GF-D8 (cell line): Measurements from ENCODE around the gene OSBPL1A.

Experiments
- DNase-seq: peaks from one replicate; lab custom pipeline; 2025; lab: John Stamatoyannopoulos, UW

Gene OSBPL1A

DNA sequence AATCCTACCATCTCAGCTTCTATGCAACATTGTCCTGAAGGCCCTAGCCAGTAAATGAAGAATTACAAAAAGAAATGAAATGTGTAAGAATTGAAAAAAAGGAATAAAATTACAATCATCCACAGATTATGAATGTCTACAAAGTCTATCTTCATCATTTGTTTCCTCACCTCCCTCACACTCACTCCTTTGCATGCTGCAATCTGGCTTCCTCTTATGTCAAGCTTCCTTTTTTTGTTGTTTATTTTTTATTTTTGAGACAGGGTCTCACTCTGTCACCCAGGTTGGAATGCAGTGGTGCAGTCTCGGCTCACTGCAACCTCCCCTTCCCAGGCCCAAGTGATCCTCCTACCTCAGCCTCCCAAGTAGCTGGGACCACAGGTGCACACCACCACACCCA is 129.7 kb downstream of the OSBPL1A start:
- DNase-seq: no peak

DNA sequence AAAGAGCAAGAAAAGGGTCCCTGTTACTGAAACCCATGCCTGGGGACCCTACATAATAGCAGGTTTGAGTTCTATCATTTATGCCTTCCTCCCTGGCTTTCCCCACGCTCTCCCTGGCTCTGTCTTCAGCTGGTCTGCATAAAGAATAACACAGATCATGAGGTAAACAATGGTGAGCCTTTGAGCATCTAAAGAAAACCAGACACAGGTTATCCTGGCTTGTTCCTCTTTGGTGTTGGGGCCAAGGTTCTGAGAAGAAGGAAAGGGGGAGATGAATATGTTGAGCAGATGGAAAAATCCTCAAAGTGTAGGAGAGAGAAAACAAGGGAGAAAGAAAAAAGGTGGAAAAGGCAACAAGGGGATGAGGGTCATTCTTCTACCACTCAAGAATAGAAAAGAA is 131.5 kb downstream of the OSBPL1A start:
- no peak for DNase-seq

DNA sequence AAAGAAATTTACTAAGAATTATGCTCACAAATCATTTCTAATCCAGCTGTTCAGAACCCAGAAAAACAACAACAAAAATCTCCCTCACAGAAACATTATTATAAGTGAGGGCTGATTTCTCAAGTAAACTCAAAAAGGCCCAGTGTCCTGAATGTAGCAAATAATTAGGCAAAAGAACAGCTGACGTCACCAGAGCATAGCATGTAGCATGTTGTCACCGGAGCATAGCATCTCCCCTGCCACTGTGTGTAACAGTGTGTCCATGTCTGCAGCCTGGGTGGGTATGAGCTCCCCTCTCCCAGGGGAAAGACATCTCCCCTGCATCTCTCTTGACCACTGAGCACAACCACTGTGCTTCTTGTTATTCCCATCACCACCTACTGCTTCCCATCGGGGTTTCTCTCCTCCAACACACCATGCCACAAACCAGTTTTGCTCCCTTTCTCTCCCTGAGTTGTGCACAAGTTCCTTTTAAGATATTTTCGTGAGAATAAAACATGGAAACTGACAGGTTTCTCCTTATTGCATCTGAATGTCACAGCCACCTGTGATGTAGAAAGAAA is 132.0 kb downstream of the OSBPL1A start:
- no peak for DNase-seq

DNA sequence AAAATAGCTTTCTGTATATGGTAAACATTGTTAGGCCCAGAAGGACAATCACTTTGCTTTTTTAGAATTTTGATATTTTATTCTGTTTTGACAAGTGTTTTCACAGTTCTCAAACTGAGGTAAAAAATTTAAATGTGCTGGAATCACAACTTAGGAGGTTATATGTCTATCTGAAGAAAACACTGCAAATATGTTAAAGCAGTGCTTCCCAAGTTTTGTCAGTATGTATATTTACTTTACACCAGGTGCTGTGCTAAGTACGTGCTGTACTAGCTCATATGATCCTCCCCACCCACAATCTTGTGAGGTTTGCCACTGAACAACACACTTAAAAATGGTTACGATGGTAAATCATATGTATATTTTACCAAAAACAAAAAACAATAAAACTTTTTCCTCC is 134.6 kb downstream of the OSBPL1A start:
- no peak for DNase-seq

DNA sequence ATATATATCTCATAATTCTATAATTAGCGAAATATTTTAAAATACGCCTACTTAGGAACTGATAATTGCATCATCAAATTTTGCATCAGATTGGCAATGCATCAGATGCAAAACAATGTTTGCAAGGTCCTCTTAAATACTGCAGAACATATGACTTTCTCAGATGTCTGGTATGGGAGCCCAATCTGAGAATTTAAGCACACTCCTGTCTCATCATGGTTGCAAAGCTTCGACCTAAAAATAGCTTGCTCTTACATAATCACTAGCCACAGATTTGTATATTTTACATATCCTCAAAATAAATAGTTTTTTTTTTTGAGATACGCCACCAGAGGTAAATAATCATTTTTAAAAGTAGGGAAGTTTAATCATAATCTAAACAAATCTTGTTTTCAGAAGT is 135.5 kb downstream of the OSBPL1A start:
- no peak for DNase-seq

DNA sequence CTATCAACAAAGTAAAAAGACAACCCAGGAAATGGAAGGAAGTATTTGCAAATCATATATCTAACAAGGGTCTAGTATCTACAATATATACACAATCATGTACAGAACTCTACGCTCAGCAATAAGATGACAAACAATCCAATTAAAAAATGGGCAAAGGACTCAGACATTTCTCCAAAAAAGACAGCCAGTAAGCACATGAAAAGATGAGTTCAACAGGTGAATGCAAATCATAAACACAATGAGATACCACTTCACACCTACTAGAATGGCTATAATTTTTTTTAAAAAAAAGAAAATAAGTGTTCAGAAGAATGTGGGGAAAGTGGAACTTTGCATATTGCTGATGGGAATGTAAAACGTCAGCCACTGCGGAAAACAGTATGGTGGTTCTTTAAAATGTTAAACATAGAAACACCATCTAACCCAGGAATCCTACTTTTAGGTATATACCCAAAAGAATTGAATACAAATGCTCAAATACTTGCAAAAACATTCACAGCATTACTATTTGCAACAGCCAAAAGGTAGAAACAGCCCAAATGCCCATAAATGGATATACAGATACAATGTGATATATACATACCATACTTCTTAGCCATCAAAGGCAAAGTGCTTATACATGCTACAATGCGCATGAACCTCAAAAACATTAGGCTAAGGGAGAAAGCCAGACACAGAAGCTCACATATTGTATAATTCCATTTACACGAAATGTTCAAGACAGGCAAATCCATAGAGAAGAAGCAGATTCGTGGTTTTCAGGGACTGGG is 137.6 kb downstream of the OSBPL1A start:
- no peak for DNase-seq

DNA sequence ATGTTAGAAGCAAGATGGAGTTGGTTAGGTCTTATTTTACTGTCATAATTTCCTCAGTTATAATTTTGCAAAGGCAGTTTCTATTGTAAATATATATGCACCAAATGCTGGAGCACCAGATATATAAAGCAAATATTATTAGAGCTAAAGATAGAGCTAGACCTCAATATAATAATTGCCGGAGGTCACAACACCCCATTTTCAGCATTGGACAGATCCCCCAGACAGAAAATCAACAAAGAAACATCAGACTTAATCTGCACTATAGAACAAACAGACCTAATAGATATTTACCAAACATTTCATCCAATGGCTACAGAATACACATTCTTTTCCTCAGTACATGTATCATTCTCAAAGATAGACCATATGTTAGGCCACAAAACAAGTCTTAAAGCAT is 143.6 kb downstream of the OSBPL1A start:
- DNase-seq: no peak

DNA sequence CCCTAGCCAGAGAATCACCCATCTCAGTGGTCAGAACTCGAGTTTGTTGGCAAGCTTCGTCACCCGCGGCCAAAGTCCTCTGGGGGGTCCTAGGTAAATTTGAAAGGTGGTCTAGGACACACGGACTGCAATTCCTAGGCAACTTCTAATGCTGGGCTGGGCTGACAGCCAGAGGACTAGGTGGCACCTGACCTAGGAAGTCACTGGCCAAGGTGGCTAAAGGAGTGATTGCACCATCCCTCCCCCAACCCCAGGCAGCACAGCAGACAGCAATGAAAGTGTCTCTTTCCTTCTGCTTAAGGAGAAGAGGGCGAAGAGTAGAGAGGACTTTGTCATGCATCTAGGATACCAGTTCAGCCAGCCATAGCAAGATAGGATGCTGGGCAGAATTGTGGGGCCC is 147.9 kb downstream of the OSBPL1A start:
- DNase-seq: no peak

DNA sequence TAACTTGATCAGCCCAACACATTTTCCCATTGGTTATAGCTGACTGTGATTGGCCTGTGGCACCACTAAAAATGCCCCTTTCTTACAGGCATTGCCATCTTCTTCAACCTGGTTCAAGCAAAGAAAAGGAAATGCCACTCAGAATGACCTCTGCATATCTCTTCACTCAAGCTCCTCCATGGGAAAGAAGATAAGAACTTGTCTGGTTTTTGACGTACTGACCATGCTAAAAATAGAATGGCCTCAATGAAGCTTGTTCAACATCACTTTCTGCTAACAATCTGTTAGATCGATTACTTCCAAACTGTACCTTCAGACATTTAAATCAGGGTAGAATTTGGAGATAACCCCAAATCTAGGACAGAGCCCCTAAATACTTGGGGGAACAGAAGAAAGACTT is 149.3 kb downstream of the OSBPL1A start:
- no peak for DNase-seq

DNA sequence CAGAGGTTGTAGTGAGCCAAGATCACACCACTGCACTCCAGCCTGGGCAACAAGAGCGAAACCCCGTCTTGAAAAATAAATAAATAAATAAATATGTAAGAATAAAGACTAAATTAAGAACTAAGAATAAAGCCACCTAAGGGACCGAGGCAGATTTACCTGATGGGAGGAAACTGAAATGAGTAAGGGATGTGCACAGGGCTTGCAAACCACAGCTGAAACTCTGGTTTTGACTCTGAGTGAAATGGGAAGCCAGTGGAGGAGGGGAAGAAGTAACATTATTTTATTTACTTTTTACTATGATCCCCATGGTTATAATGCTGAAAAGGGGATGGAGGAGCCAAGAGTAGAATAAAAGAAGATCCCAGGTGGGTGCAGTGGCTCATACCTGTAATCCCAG is 151.5 kb downstream of the OSBPL1A start:
- no peak for DNase-seq

DNA sequence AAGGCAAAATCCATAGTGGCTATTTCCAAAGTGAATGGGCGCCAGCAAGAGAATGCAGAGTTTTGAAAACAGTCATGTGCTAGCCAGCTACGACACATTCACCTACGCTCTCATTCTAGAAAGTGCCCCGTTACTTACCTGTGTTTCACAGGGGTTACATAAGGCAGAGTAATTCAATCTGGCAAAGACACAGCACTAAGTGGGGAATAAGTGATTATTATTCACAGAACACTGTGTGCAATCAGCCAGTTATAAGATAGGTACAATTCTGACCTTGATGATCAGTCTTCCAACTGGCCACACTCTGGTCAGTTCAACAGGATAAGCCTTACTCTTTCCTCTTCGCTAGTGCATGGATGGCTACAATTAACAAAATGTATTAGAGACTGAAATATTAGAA is 152.9 kb downstream of the OSBPL1A start:
- DNase-seq: no peak

DNA sequence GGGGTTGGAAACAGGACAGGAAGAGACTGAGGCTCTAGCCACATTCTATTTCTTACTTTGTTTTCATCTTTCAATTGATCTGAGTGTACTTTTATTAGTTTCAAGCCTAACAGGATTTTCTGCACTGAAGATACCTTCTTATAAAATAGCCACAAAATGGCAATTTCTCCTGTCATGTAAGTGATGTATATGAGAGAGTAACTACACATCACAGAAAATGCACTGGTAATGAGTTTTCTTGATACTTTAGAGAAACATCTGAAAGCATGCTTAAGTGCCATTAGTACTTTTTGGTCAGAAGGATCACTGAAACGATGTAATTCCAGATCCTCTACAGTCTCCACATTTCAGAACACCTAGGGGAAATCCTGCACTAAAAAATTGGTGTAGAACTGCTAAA is 153.9 kb downstream of the OSBPL1A start:
- DNase-seq: no peak

DNA sequence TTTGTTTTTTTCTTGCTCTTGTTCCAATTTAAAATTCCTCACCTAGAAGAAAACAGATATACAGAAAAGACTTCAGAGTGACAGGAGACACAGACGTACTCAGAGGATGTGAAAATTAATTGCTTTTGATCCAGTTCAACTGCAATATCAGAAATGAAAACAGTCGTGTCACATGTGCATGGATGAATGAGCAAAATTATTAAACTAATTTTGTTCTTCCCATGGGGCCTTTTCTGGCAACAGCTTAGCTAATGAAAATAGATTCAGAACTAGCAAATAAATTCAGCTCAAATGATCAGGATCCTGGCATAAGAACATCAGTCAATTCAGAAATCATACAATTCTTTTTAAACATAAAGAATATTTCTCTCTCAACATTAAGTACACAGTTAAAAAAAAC is 158.3 kb downstream of the OSBPL1A start:
- DNase-seq: no peak

DNA sequence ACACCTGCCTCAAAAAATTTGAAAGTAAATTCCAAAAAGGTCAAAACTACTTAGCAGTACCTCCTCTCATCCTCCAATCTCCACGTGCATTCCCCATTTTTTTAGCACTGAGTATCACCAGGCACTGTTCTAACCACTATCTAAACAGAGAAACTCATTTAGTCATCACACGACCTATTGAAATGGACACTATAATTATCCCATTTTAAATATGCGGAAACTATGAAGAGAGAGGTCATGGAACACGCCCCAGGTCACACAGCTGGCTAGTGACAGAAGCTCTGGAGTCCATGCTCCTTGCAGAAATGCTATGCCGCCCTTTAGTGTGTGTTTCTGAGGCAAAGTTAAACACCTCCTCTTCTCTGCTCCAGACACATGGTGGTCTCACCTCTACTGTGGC is 159.2 kb downstream of the OSBPL1A start:
- DNase-seq: no peak

DNA sequence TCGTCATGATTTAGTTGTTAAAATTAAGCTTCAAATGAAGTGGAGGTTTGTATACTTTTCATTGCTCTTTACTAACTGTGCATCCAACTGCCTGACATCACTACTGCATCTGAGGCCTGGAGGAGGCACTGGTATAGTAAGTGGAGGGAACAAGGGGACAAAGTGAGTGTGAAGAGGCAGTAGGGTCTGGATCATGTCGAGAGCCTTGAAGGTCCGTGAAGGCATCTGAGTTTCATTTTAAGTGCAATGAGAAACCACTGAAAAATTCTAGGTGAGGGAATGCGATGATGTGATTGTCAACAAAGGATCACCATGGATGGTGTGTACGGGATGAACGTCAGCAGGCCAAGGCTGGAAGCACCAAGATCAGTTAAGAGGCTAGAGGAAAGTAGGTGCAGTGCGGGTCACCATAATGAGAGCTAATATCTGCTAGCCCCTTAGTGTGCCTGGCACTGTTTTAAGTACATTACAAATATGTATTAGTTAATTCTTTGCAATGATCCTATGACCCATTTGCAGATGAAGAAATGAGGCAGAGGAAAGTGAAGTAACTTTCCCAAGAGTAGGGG is 162.7 kb downstream of the OSBPL1A start:
- no peak for DNase-seq

DNA sequence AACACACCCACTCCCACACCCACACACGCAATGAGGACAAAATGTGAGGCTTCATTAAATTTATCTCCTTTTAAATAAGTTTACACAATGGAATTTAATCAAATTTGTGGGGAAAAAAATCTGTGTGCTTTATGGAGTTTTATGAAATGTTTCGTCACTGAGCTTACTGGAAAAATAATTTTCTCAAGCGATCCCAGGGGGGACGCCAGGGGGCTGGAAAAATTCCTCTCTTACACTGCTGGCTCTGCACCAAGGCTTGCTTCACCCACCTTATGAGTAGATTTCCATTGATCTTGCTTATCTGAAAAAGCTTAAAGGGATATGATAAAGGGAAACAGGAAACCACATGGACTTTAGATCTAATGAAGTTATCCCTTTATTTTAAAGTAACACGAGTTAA is 163.3 kb downstream of the OSBPL1A start:
- DNase-seq: no peak

DNA sequence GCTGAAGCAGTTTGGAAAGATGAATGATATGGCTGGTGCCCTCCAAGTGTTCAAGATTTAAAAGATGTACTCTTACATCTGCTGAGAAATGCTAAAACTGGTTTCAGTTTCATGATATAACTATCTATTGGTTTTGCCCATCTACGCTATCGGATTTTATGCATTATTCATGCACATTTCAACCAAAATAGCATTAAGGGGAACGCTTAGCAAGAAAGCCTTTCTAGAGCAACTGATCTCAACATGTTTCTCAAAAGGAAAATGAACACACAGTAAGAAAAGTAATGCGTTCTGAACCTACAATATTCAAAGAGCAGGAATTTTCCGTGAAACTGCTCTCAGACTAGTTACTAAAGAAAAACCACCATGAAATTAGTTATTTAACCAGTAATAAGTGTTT is 164.8 kb downstream of the OSBPL1A start:
- DNase-seq: no peak

DNA sequence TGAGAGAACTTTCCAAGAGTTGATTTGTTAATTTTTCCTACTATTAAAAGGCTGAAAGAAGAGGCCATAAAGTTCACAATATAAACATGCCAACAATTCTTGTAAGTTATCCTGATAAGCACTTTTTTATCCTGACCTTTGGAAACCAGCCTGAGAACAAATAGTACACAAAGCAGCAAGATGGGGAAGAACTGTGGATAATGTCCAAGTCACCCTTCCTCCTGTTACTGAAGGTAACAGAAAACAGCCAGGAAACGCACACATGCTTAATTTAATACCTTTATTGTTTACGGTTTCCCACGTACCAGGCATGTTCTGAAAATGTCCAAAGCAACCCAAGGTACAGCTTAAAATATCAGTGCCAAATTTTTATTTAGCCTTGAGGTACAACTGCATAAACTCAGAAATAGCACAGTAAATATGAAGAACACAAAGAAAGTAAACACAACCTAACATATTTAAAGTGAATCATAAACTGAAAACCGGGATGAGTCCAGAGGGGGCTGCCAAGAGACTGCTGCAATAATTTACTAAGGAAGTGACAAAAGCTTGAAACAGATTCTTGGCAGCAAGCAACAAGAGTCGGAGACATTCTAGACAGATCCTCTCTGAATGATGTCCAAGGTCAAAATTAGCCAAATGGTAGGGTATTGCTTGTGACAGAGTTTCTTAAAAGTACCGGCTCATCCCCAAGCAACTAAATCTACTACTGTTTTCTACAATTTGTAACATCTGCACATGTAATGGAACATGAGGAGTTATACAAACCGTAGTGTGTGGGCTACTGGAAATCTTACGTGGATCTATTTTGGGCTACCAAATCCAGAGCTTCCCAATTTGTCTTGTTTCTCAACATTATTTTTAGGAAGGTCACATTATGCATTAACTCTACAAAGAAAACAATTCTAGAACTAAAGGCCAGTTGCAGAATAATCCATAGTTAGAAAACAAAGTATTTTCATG is 165.6 kb downstream of the OSBPL1A start:
- no peak for DNase-seq

DNA sequence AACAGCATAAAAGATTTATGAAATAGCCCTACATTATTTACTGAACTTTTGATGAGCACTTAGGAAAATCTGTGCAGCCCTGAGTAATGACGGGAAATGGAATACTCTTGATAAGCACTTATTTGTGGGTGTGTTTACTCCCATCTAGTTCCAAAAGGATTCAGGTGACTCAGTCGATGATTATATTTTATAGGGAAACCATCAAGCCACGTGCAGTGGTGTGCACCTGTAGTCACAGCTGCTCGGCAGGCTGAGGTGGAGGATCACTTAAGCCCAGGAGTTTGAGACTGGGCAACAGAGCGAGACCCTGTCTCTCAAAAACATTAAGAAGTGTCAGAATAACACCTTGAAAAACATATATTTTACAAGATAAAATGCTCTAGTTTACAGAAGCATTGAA is 166.9 kb downstream of the OSBPL1A start:
- no peak for DNase-seq

DNA sequence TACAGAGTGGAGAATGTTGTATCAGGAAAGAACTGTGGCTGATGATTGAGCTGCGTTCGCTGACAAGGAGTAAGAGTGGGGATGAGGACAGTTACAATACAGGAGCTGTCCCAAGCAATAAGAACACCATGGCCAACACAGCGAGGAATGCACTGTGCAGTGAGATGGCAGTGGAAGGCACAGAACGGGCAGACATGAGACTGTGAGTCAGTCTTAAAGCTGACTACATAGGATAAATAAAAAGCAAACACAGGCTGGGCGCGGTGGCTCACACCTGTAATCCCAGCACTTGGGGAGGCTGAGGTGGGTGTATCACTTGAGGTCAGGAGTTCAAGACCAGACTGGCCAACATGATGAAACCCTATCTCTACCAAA is 169.0 kb downstream of the OSBPL1A start:
- DNase-seq: no peak

DNA sequence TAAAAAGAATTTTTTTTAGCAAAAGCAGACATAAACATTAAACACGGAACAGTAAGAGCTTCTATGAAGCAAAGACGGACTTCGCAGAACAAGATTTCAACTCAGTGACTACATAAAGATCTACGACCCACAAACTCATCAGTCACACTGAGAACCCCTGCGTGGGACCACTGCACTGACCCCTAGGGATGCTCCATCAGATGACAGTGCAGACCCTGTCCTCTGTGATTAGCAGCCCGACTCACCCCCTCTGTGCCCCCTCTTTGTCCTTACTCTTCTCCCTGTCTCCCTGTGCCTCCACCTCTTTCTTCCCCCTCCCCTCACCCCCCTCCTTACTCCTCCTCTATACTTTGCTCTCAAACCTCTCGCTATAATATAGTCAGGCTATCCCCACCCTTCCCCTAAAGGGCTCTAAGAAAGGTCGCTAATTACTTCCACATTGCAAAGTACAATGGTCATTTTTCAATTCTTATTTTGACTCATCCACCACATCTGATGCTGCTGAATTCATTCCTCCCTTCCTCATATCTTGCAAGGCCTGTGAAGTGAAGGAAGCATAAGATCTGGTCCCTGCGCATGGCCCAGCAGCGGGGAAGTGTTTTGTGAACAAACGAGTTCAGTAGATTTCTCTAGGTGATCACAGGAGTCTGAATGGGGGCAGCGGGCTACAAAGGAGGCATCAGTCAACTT is 169.5 kb downstream of the OSBPL1A start:
- no peak for DNase-seq

DNA sequence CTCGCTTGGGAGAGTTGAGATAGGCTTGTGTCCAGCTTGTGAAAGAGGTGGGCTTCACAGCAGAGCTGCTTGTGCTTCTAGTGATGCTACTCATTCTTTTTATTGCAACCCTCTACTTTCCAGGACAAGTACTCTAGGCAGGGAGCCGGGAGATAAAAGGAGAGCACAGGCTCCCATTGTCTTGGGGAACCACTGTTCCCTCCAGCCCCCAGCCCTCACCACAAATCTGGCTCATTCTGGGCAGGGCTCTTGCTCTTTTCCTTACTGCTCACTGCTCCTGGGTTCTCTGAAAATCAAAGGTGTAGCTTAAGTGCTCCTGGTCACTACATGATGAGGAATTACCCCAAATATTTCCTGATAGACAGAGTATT is 177.3 kb downstream of the OSBPL1A start:
- DNase-seq: no peak
